Measurements from ENCODE around the gene TMEM212. TPM values are rescaled to one million over a fixed set of nuclear protein-coding genes. Genes with fewer than 3 reads are reported as not detected.
A peak's percentile ranks its signal among the peaks of the same experiment; 100 is the strongest.

The TMEM212 gene
- total and polyA plus RNA-seq, 2 of the 13 experiments (the other 11 are each of a cell fraction or from before 2014, with no cell fraction given): not detected

- no peak for TF ChIP-seq JARID2 (CRISPR knock-in tag; IDR thresholded peaks at IDR 0.05; ENCODE audit: insufficient replicate concordance)
- TF ChIP-seq ZFP91 (CRISPR knock-in tag; IDR thresholded peaks at IDR 0.05; ENCODE audit: borderline replicate concordance): no peak
- no peak for TF ChIP-seq ZNF143 (CRISPR knock-in tag; IDR thresholded peaks at IDR 0.05)
- no peak for TF ChIP-seq MEF2D (CRISPR knock-in tag; IDR thresholded peaks at IDR 0.05)
- TF ChIP-seq ATF7 (IDR thresholded peaks at IDR 0.05): no peak
- TF ChIP-seq ATF7 (CRISPR knock-in tag; IDR thresholded peaks at IDR 0.05): no peak
- TF ChIP-seq THAP11 (CRISPR knock-in tag; IDR thresholded peaks at IDR 0.05): no peak
- no peak for TF ChIP-seq ARNTL (CRISPR knock-in tag; IDR thresholded peaks at IDR 0.05)
- no peak for TF ChIP-seq REXO4 (CRISPR knock-in tag; IDR thresholded peaks at IDR 0.05; ENCODE audit: borderline replicate concordance)
- TF ChIP-seq YEATS2 (CRISPR knock-in tag; IDR thresholded peaks at IDR 0.05; ENCODE audit: borderline replicate concordance): no peak
- peak; percentile 2; the same call in 1 of the 2 replicates for TF ChIP-seq POGZ (CRISPR knock-in tag; IDR thresholded peaks at IDR 0.05)
- TF ChIP-seq ZFP36L2 (CRISPR knock-in tag; IDR thresholded peaks at IDR 0.05): no peak
- TF ChIP-seq RBM39 (IDR thresholded peaks at IDR 0.05; ENCODE audit: low read depth, low read length, poor library complexity, severe bottlenecking): no peak
- TF ChIP-seq GZF1 (CRISPR knock-in tag; IDR thresholded peaks at IDR 0.05): no peak
- TF ChIP-seq ZFP36 (IDR thresholded peaks at IDR 0.05; ENCODE audit: borderline replicate concordance, low read depth, low read length, partially characterized antibody): no peak
- no peak for TF ChIP-seq SNAI1 (CRISPR knock-in tag; IDR thresholded peaks at IDR 0.05; ENCODE audit: borderline replicate concordance)
- no peak for TF ChIP-seq ZNF274 (CRISPR knock-in tag; IDR thresholded peaks at IDR 0.05)
- TF ChIP-seq ATF4 (CRISPR knock-in tag; IDR thresholded peaks at IDR 0.05): peak in 1 of 2 experiments; percentile 58; a peak in 2 of 4 replicates
- no peak for TF ChIP-seq ZNF138 (CRISPR knock-in tag; IDR thresholded peaks at IDR 0.05; ENCODE audit: low read depth)
- 0 out of 2 replicates have a peak, but pooled peaks have one; percentile 49 for TF ChIP-seq ZNF136 (CRISPR knock-in tag; IDR thresholded peaks at IDR 0.05; ENCODE audit: low read depth)
- TF ChIP-seq POLR2A (IDR thresholded peaks at IDR 0.05; ENCODE audit: insufficient read depth in 1 of 2, low read depth in 2 of 2, low read length in 2 of 2): 0 out of 4 replicates have a peak, but pooled peaks of 1 of the 2 experiments have one; percentile 34
- TF ChIP-seq DBP (CRISPR knock-in tag; IDR thresholded peaks at IDR 0.05; ENCODE audit: not compliant biosample characterization): no peak
- no peak for TF ChIP-seq PPARG (CRISPR knock-in tag; conservative IDR thresholded peaks at IDR 0.05)
- no peak for TF ChIP-seq TCF7L2 (IDR thresholded peaks at IDR 0.05; ENCODE audit: low read depth, low read length)
- TF ChIP-seq NCOA2 (CRISPR knock-in tag; IDR thresholded peaks at IDR 0.05): peak; percentile 29; the same call in 1 of the 2 replicates
These were observed 31.7 kb upstream of the TMEM212 start (continued) for GRCh38 chr3:171811295-171811912.

Data from HepG2 (cell line).